Measurements from ENCODE around the gene RFX8. TPM values are rescaled to one million over a fixed set of nuclear protein-coding genes. Genes with fewer than 3 reads are reported as not detected.

Gene RFX8
- polyA plus RNA-seq, 1 of the 3 experiments (the other 2 are of a cell fraction): 0.07 TPM

DNA sequence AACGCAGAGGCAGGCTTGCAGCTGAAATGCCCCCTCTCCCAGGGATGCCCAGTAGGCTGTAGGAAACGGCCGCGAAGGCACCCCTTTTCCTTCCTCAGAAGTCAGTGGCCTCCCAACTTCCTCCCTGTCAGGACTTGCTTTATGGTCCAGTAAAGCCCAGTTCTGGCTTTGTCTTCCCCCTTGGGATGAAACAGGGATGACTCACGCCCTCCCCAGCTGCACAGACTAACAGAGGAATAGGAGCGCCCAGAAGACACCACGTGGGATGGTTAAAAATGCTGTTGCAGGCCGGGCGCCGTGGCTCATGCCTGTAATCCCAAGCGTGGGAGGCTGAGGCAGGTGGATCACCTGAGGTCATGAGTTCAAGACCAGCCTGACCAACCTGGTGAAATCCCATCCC lies 94.5 kb downstream of the RFX8 start:
- no peak overlapping the region for H3K4me2 ChIP-seq
- no peak overlapping the region for H2AFZ ChIP-seq (ENCODE audit: low read depth)
- no peaks in the 10 kb centered on the region for H3K36me3 ChIP-seq (replicated peaks in 1 of 2; ENCODE audit: control insufficient read depth in 1 of 2, insufficient read depth in 2 of 2, low read length in 1 of 2)
- 91% methylated on average over 8 of the region's 11 CpGs for WGBS (ENCODE audit: low lambda C conversion rate)
- H3K4me1 ChIP-seq (ENCODE audit: control insufficient read depth in 1 of 2, insufficient read depth in 2 of 2, low read depth in 1 of 2, low read length in 1 of 2): no peaks in the 10 kb centered on the region
- H3K4me3 ChIP-seq (ENCODE audit: low read depth in 2 of 2, low read length in 1 of 2): no peak overlapping the region
- H3K9me3 ChIP-seq: no peaks in the 10 kb centered on the region
- ChIA-PET POLR2A (no interaction called here), CTCF (interaction anchor here (1.0 to 1.1 kb wide), 3 partner anchors 38 to 390 kb away, joined by 3 to 4 read pairs (median 3); no protein-coding TSS in a partner anchor)
- no peaks in the 10 kb centered on the region for H3F3A ChIP-seq (replicated peaks; ENCODE audit: insufficient read depth)
- H4K20me1 ChIP-seq (ENCODE audit: insufficient read depth): no peaks in the 10 kb centered on the region
- TF ChIP-seq, protein P1, sequence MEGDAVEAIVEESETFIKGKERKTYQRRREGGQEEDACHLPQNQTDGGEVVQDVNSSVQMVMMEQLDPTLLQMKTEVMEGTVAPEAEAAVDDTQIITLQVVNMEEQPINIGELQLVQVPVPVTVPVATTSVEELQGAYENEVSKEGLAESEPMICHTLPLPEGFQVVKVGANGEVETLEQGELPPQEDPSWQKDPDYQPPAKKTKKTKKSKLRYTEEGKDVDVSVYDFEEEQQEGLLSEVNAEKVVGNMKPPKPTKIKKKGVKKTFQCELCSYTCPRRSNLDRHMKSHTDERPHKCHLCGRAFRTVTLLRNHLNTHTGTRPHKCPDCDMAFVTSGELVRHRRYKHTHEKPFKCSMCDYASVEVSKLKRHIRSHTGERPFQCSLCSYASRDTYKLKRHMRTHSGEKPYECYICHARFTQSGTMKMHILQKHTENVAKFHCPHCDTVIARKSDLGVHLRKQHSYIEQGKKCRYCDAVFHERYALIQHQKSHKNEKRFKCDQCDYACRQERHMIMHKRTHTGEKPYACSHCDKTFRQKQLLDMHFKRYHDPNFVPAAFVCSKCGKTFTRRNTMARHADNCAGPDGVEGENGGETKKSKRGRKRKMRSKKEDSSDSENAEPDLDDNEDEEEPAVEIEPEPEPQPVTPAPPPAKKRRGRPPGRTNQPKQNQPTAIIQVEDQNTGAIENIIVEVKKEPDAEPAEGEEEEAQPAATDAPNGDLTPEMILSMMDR (IDR thresholded peaks at IDR 0.05): no peak
- TF ChIP-seq FOSL2 (IDR thresholded peaks at IDR 0.05; ENCODE audit: borderline replicate concordance, low read depth): peak; percentile 33; the same call in 1 of the 2 replicates
- no peak for TF ChIP-seq RXRA (IDR thresholded peaks at IDR 0.05; ENCODE audit: borderline replicate concordance, low read depth)
- TF ChIP-seq, protein P2, sequence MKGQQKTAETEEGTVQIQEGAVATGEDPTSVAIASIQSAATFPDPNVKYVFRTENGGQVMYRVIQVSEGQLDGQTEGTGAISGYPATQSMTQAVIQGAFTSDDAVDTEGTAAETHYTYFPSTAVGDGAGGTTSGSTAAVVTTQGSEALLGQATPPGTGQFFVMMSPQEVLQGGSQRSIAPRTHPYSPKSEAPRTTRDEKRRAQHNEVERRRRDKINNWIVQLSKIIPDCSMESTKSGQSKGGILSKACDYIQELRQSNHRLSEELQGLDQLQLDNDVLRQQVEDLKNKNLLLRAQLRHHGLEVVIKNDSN (IDR thresholded peaks at IDR 0.05; ENCODE audit: borderline replicate concordance, low read depth): no peak
- TF ChIP-seq JUND (IDR thresholded peaks at IDR 0.05): no peak
- TF ChIP-seq MAX (IDR thresholded peaks at IDR 0.05; ENCODE audit: low read depth): no peak
- peaks cover 2% of the 10 kb centered on the region; the same call in 1 of the 2 replicates for H3K27me3 ChIP-seq (ENCODE audit: insufficient read depth)
- no peak for DNase-seq
- no peaks in the 10 kb centered on the region for H3K9me2 ChIP-seq
- no peaks in the 10 kb centered on the region for H3K79me2 ChIP-seq (ENCODE audit: insufficient read depth)
- no peak overlapping the region for H3K9ac ChIP-seq
- no peak overlapping the region for H3K27ac ChIP-seq (ENCODE audit: low read depth in 2 of 2, low read length in 1 of 2)

GRCh38 chr2:101379091-101379490 lies 95.8 kb downstream of the RFX8 start:
- Histone ChIP-seq H2AFZ (ENCODE audit: low read depth) (no peak overlapping the region), H4K20me1 (ENCODE audit: insufficient read depth) (no peaks in the 10 kb centered on the region), H3K9ac (no peak overlapping the region), H3K4me3 (ENCODE audit: low read depth in 2 of 2, low read length in 1 of 2) (no peak overlapping the region), H3K9me3 (no peaks in the 10 kb centered on the region), H3K9me2 (no peaks in the 10 kb centered on the region), H3K4me1 (ENCODE audit: control insufficient read depth in 1 of 2, insufficient read depth in 2 of 2, low read depth in 1 of 2, low read length in 1 of 2) (no peaks in the 10 kb centered on the region), H3K36me3 (replicated peaks in 1 of 2; ENCODE audit: control insufficient read depth in 1 of 2, insufficient read depth in 2 of 2, low read length in 1 of 2) (no peaks in the 10 kb centered on the region), H3K27ac (ENCODE audit: low read depth in 2 of 2, low read length in 1 of 2) (no peak overlapping the region), H3K4me2 (no peak overlapping the region), H3K27me3 (ENCODE audit: insufficient read depth) (no peaks in the 10 kb centered on the region; the same call in 1 of the 2 replicates), H3F3A (replicated peaks; ENCODE audit: insufficient read depth) (no peaks in the 10 kb centered on the region), H3K79me2 (ENCODE audit: insufficient read depth) (no peaks in the 10 kb centered on the region)
- CTCF ChIA-PET: interaction anchor here (1.3 kb wide), 1 partner anchor 37 kb away, joined by 6 read pairs; no protein-coding TSS in a partner anchor
- no peak for DNase-seq
- TF ChIP-seq FOXJ3 (CRISPR knock-in tag; IDR thresholded peaks at IDR 0.05) (no peak), TEAD4 (IDR thresholded peaks at IDR 0.05; ENCODE audit: borderline replicate concordance, insufficient read depth) (no peak), FOSL2 (IDR thresholded peaks at IDR 0.05; ENCODE audit: borderline replicate concordance, low read depth) (no peak), SIN3A (IDR thresholded peaks at IDR 0.05; ENCODE audit: borderline replicate concordance, low read depth, low read length) (no peak), CHD2 (IDR thresholded peaks at IDR 0.05; ENCODE audit: low read length, partially characterized antibody) (no peak), REST (IDR thresholded peaks at IDR 0.05; ENCODE audit: low read depth, low read length) (no peak), MXI1 (IDR thresholded peaks at IDR 0.05; ENCODE audit: low read depth, low read length) (no peak)
- TF ChIP-seq, protein P3, sequence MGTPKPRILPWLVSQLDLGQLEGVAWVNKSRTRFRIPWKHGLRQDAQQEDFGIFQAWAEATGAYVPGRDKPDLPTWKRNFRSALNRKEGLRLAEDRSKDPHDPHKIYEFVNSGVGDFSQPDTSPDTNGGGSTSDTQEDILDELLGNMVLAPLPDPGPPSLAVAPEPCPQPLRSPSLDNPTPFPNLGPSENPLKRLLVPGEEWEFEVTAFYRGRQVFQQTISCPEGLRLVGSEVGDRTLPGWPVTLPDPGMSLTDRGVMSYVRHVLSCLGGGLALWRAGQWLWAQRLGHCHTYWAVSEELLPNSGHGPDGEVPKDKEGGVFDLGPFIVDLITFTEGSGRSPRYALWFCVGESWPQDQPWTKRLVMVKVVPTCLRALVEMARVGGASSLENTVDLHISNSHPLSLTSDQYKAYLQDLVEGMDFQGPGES (IDR thresholded peaks at IDR 0.05; ENCODE audit: low read depth, low read length): no peak
- TF ChIP-seq, protein P2 (IDR thresholded peaks at IDR 0.05; ENCODE audit: borderline replicate concordance, low read depth): no peak
- POLR2A ChIA-PET: no interaction called here
- WGBS (ENCODE audit: low lambda C conversion rate): 88% methylated on average over 2 of the region's 2 CpGs

All from SK-N-SH (cell line).